ENCODE data around the gene NRL. TPM values are rescaled to one million over a fixed set of nuclear protein-coding genes. Genes with fewer than 3 reads are reported as not detected.

Gene NRL
- total and polyA plus RNA-seq, 10 of the 15 experiments (the other 5 are each of a cell fraction or from before 2014, with no cell fraction given): 0.11 to 4.4 (median 2.2) TPM

GRCh38 chr14:24080142-24080530, 34.6 kb downstream of the NRL start:
- H3K27ac ChIP-seq (ENCODE audit: control insufficient read depth, insufficient read depth): no peak overlapping the region
- H3K36me3 ChIP-seq (ENCODE audit: control insufficient read depth in 2 of 2, insufficient read depth in 2 of 2, low read length in 1 of 2): no peaks in the 10 kb centered on the region
- H3K4me1 ChIP-seq (ENCODE audit: control insufficient read depth, insufficient read depth, low read length): peaks cover 24% of the 10 kb centered on the region
- DNase-seq (ENCODE audit: low read depth, low spot score) (no peak), FAIRE-seq (peak; percentile 7), ATAC-seq (no peak)
- WGBS (ENCODE audit: insufficient coverage, insufficient replicate concordance, low lambda C conversion rate, missing lambda C conversion rate): 66% methylated on average over 6 of the region's 6 CpGs
- POLR2A ChIA-PET: interaction anchor here (0.6 to 4.2 kb wide), 10 partner anchors 8 to 115 kb away, joined by 3 to 33 read pairs (median 4); partner anchors contain the start of genes CPNE6, PCK2, PSME2 and RNF31
- H3K79me2 ChIP-seq (ENCODE audit: control insufficient read depth, insufficient read depth, low read length): no peaks in the 10 kb centered on the region
- H3K9me3 ChIP-seq (replicated peaks; ENCODE audit: control insufficient read depth, insufficient read depth, low read length): no peaks in the 10 kb centered on the region
- CTCF ChIA-PET: interaction anchor here (0.9 to 4.9 kb wide), 7 partner anchors 12 to 133 kb away, joined by 3 to 71 read pairs (median 8); partner anchors contain the start of genes CHMP4A and PCK2
- SMC1A ChIA-PET (ENCODE audit: uncharacterized antibody, unreplicated experiment): interaction anchor here (0.7 to 5.2 kb wide), 12 partner anchors 12 to 228 kb away, joined by 3 to 51 read pairs (median 4); partner anchors contain the start of genes CIDEB, DCAF11, IRF9 and MDP1
- no peaks in the 10 kb centered on the region for H3K27me3 ChIP-seq (replicated peaks in 1 of 2; ENCODE audit: control insufficient read depth in 2 of 2, insufficient read depth in 2 of 2, low read length in 1 of 2)
- in situ Hi-C loops (cut with MboI) (no loop called here), intact Hi-C loops (cut with micrococcal nuclease; ENCODE audit: unreplicated experiment) (no loop called here)
- H3K9ac ChIP-seq (ENCODE audit: control insufficient read depth, insufficient read depth, low read length): no peak overlapping the region
- TF ChIP-seq E2F4 (IDR thresholded peaks at IDR 0.05; ENCODE audit: low read depth, low read length) (no peak), BMI1 (IDR thresholded peaks at IDR 0.05; ENCODE audit: borderline replicate concordance) (no peak), POU2F2 (IDR thresholded peaks at IDR 0.05; ENCODE audit: borderline replicate concordance, low read depth, low read length) (no peak), ZNF217 (IDR thresholded peaks at IDR 0.05) (no peak), BRCA1 (IDR thresholded peaks at IDR 0.05; ENCODE audit: low read depth, low read length) (no peak), ATF2 (IDR thresholded peaks at IDR 0.05; ENCODE audit: low read length) (no peak), HDAC6 (IDR thresholded peaks at IDR 0.05; ENCODE audit: unreplicated experiment) (no peak), PBX3 (IDR thresholded peaks at IDR 0.05; ENCODE audit: insufficient replicate concordance, low read depth, low read length) (no peak), YBX1 (IDR thresholded peaks at IDR 0.05) (no peak), HDAC2 (IDR thresholded peaks at IDR 0.05) (no peak), POLR2AphosphoS2 (IDR thresholded peaks at IDR 0.05; ENCODE audit: low read depth, low read length) (no peak), SP1 (IDR thresholded peaks at IDR 0.05; ENCODE audit: low read depth, low read length) (no peak), IRF4 (IDR thresholded peaks at IDR 0.05; ENCODE audit: low read depth, low read length) (no peak), CBX5 (IDR thresholded peaks at IDR 0.05; ENCODE audit: low read depth) (no peak), IRF5 (IDR thresholded peaks at IDR 0.05; ENCODE audit: borderline replicate concordance) (no peak)
- RAD21 ChIA-PET (ENCODE audit: unreplicated experiment): interaction anchor here (1.0 to 4.6 kb wide), 6 partner anchors 12 to 217 kb away, joined by 3 to 39 read pairs (median 12); partner anchors contain the start of gene PCK2
- no peaks in the 10 kb centered on the region for H4K20me1 ChIP-seq (ENCODE audit: control insufficient read depth, insufficient read depth)
- no TSS peak for BruUV-seq (replicated peaks)
- H3K4me2 ChIP-seq (ENCODE audit: control insufficient read depth, insufficient read depth): peak overlapping the region; percentile 83; the same call in 1 of the 2 replicates
- H2AFZ ChIP-seq (ENCODE audit: control insufficient read depth, low read depth, low read length): no peak overlapping the region
- no peak overlapping the region for H3K4me3 ChIP-seq

Data from GM12878 (cell line).